ENCODE results near the gene GUCY2D.
A peak's percentile ranks its signal among the peaks of the same experiment; 100 is the strongest.

GUCY2D gene

DNA sequence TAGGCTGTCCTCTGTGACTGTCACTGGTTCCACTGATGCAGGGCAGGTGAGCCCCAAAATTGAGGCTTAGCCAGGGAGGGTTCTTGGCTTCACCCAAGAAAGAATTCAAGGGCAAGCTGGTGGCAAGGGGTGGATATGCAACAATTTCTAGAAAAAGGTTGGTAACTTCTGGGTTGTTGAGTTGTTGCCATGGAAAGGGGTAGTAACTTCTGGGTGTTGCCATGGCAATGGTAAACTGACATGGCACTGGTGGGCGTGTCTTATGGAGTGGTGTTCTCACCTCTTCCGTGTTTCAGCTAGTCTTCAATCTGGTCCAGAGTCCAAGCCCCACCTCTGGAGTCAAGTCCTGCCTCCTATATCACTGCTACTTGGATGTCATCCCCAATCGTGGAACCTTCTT, 9.5 kb upstream of the GUCY2D start:
- no peak for DNase-seq

GRCh38 chr17:7993972-7994589, 8.3 kb upstream of the GUCY2D start:
- DNase-seq, result no peak

- no peak for DNase-seq
Observed at GRCh38 chr17:7995724-7996123, 6.7 kb upstream of the GUCY2D start.

DNA sequence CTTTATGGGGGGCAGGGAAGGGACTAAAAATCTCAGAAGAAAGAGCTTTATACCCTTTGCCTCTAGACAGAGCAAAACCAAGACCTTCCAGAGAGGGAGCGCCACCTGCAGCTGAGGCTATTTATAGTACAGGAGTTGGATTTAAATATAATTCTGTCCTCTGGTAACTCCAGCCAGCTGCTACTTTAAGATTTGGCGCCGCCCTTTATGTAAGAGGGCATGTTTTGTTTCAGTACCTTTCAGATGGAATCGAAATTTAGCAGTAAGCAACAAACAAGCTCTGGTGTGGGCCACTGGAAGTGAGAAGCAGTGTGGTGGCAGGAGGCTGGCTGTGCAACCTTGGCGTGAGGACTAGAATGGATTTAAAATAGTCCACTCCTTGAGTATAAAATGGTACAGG, 5.2 kb upstream of the GUCY2D start:
- DNase-seq, result peak; percentile 21

DNA sequence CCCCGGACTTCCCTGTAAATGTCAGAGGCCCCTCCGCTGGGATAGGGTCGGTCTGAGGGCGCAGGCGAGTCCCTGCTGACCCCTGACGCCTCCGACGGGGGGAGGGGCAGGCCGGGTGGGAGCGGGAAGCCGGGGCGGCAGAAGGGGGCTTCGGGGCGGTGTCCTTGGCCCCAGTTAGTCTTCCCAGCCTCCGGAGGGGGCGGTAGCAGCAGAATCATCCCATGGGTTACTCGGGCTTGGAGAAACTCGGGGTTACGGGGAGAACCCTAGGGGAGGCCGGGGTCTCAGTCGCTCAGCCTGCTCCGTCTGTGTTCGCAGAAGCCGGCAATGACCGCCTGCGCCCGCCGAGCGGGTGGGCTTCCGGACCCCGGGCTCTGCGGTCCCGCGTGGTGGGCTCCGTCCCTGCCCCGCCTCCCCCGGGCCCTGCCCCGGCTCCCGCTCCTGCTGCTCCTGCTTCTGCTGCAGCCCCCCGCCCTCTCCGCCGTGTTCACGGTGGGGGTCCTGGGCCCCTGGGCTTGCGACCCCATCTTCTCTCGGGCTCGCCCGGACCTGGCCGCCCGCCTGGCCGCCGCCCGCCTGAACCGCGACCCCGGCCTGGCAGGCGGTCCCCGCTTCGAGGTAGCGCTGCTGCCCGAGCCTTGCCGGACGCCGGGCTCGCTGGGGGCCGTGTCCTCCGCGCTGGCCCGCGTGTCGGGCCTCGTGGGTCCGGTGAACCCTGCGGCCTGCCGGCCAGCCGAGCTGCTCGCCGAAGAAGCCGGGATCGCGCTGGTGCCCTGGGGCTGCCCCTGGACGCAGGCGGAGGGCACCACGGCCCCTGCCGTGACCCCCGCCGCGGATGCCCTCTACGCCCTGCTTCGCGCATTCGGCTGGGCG, 542 bp downstream of the GUCY2D start:
- no peak for DNase-seq

DNA sequence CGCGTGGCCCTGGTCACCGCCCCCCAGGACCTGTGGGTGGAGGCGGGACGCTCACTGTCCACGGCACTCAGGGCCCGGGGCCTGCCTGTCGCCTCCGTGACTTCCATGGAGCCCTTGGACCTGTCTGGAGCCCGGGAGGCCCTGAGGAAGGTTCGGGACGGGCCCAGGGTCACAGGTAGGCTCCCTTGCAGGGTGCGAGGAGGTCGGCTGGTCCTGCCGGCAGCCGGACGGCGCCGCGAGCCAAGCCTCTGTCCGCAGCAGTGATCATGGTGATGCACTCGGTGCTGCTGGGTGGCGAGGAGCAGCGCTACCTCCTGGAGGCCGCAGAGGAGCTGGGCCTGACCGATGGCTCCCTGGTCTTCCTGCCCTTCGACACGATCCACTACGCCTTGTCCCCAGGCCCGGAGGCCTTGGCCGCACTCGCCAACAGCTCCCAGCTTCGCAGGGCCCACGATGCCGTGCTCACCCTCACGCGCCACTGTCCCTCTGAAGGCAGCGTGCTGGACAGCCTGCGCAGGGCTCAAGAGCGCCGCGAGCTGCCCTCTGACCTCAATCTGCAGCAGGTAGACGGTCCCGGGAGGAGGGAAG, 1.3 kb downstream of the GUCY2D start:
- no peak for DNase-seq

DNA sequence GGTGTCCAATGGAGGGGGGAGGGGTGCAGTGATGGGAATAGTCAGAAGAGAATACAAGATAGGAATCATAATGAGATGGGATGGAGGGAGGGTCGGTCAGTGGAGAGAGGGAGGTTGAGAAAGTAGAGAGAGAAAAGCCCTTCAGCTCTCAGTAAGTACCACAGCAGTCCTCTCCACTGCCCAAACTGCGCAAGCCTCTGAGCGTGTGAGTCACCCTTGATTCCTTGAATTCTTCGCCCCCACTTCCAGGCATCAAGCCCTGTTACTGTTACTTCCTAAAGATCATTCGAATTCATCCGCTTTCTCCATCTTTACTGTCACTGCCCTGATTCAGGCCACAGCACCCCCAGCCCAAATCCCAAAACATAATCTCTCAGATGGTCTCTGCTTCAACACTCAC, 2.5 kb downstream of the GUCY2D start:
- no peak for DNase-seq

DNA sequence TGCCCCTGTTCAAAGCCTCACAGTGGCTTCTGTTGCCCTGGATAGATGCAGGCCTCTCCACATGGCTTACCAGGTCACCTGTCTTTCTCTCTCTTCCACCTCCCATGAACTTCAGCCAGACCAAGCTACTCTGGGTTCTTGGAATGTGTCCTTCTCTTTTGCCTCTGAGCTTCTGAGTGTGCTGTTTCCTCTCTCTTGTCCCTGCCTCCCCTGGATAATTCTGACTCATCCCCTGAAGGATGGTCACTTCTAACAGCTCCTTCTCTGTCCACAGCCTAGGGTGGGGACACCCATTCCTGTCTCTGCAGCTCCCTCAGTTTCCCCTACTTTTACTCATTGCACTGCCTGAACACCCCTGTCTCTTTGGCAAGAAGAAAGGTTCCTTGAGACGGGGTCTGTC, 2.9 kb downstream of the GUCY2D start:
- no peak for DNase-seq

GRCh38 chr17:8005967-8006730, 3.7 kb downstream of the GUCY2D start:
- no peak for DNase-seq

DNA sequence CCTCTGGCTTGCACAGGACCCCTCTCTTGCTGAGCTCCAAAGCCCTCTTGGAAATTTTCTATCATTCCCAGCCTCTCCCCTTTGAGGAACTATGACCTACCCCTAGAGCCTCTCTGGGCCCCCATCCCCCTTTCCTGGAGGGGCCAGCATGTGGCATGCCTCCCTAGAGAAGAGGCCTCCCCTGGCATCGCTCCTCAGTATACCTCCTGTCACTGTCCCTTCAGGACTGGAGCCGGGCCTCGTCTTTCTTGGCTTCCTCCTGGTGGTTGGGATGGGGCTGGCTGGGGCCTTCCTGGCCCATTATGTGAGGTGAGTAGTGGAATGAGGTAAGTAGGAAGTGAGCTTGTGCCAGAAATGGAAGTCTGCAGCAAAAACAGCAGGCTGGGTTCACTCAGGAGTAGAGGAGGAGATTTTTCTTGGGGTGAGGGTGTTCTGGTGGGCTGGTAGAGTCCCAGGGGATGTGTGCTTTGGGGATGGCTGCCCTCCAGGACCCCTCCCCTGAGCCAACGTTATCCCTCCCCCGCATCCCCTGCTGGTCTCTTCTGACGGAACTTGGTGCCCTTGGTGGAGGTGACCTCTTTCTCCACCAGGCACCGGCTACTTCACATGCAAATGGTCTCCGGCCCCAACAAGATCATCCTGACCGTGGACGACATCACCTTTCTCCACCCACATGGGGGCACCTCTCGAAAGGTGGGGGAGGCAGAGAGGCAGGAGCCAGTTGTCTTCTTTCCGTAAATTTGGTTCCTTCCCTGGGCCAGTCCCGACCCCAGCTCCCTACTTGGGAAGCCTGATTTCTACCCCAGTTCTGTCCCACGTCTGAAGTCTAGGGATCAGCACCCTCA, 4.6 kb downstream of the GUCY2D start:
- no peak for DNase-seq

- no peak for DNase-seq
Observed at GRCh38 chr17:8007836-8008235, 5.4 kb downstream of the GUCY2D start.

DNA sequence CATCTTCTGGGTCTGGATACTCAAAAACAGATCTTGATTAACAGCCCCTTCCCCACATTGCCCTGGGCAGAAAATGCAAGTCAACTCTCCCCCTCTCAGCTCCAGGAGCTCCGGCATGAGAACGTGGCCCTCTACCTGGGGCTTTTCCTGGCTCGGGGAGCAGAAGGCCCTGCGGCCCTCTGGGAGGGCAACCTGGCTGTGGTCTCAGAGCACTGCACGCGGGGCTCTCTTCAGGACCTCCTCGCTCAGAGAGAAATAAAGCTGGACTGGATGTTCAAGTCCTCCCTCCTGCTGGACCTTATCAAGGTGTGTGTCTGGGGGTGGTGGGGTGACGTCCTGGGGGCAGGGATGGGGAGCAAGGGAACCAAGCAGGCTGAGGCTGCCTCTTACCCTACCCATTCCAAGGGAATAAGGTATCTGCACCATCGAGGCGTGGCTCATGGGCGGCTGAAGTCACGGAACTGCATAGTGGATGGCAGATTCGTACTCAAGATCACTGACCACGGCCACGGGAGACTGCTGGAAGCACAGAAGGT, 9.7 kb downstream of the GUCY2D start:
- no peak for DNase-seq

DNA sequence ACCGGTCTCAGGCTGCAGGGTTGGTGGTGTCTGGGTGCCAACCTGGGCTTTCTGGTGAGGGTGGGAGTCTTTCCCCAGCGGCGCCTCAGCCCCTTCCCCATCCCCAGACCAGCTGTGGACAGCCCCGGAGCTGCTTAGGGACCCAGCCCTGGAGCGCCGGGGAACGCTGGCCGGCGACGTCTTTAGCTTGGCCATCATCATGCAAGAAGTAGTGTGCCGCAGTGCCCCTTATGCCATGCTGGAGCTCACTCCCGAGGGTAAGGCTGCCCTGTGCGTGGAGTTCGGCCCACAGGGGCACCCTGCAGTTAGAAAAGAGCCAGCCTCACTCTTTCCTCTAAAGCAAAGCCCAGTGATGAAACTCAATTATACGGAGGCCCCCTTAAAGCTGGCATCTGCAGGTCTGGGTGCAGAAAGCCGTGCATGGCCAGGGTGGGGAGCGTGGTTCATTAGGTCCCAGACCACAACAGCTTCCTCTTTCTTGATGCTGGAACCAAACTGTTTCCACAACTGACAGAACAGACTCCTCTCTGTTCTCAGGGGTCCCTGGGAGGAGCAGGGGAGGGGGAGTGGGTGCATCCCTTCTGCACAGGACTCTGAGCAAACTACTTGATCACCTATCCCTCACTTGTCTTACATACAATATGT, 10.7 kb downstream of the GUCY2D start:
- no peak for DNase-seq

- DNase-seq, result no peak
Observed at GRCh38 chr17:8013731-8014557, 11.5 kb downstream of the GUCY2D start.

DNA sequence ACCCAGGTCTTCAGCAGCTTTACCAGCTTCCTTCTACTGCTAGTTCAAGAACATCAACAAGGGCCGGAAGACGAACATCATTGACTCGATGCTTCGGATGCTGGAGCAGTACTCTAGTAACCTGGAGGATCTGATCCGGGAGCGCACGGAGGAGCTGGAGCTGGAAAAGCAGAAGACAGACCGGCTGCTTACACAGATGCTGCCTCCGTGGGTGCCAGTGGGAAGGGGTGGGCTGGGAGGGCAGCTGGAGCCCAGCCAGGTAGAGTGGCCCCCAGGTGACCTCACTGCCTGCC, 12.1 kb downstream of the GUCY2D start:
- no peak for DNase-seq

DNA sequence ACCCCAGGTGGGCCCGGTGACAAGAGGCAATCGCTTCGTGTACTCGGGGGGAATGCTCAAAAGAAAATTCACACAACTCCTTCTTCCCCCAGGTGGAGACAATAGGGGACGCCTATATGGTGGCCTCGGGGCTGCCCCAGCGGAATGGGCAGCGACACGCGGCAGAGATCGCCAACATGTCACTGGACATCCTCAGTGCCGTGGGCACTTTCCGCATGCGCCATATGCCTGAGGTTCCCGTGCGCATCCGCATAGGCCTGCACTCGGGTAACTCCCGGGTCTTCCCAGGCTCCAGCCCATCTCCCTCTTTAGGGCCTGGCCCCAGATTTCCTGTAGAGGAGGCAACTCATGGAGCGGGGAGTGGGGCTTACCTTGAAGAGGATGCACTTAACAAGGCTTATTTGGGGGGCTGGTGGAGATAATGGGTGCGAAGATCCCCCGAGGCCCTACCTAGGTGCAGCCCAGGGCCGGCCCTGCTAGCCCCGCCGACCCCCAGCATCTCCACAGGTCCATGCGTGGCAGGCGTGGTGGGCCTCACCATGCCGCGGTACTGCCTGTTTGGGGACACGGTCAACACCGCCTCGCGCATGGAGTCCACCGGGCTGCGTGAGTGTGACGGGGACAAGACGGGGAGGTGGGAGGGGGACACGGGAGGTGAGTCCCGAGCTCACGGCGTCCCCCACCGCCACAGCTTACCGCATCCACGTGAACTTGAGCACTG, 13.0 kb downstream of the GUCY2D start:
- no peak for DNase-seq

GRCh38 chr17:8015957-8016631, 13.7 kb downstream of the GUCY2D start:
- no peak for DNase-seq

GRCh38 chr17:8016632-8017424, 14.4 kb downstream of the GUCY2D start:
- DNase-seq, result no peak

DNA sequence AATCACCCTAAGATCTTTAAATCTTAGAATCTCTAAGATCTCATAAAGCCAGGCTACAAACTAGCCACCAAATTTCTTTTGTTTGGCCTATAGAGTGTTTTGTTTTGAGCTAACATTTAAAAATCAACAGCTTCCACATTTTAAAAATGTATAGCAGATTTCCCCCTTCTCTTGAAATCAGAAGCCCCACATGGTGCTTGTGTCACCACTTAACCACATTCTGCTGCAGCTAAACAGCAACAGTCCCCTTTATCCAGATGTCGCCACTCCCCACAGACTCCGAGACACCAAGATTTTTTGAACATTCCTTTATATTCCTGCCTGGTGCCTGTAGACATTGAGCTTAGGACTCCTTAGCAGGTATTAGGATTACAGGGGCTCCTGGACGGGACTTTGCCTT, 16.0 kb downstream of the GUCY2D start:
- no peak for DNase-seq

Data from NCI-H2107 (cell line).